ENCODE data around the gene WDR73.
A peak's percentile ranks its signal among the peaks of the same experiment; 100 is the strongest.

WDR73 gene

GRCh38 chr15:84638103-84638502 is 16.0 kb downstream of the WDR73 start:
- ChIA-PET POLR2A (ENCODE audit: low non-redundant PET) (no interaction called here), CTCF (interaction anchor here (0.6 to 2.0 kb wide), 4 partner anchors 11 to 256 kb away, joined by 3 to 8 read pairs (median 4); no protein-coding TSS in a partner anchor)
- peak; percentile 53 for DNase-seq (ENCODE audit: low spot score)
- TF ChIP-seq CTCF (conservative IDR thresholded peaks at IDR 0.05; ENCODE audit: low read depth): no peak
- no peak overlapping the region for H3K27ac ChIP-seq

GRCh38 chr15:84634228-84634837 is 19.8 kb downstream of the WDR73 start:
- DNase-seq (ENCODE audit: low spot score): no peak
- no peak for TF ChIP-seq CTCF (conservative IDR thresholded peaks at IDR 0.05; ENCODE audit: low read depth)
- H3K27ac ChIP-seq: peak overlapping the region; percentile 80
- POLR2A ChIA-PET (ENCODE audit: low non-redundant PET): no interaction called here
- CTCF ChIA-PET: interaction anchor here (0.6 kb wide), 1 partner anchor 346 kb away, joined by 6 read pairs; no protein-coding TSS in a partner anchor

GRCh38 chr15:84633311-84634227 is 20.5 kb downstream of the WDR73 start:
- DNase-seq (ENCODE audit: low spot score): peak; percentile 55
- ChIA-PET CTCF (interaction anchor here (0.6 kb wide), 1 partner anchor 347 kb away, joined by 6 read pairs; no protein-coding TSS in a partner anchor), POLR2A (ENCODE audit: low non-redundant PET) (no interaction called here)
- H3K27ac ChIP-seq: peak overlapping the region; percentile 80
- no peak for TF ChIP-seq CTCF (conservative IDR thresholded peaks at IDR 0.05; ENCODE audit: low read depth)

- TF ChIP-seq CTCF (conservative IDR thresholded peaks at IDR 0.05; ENCODE audit: low read depth): no peak
- H3K27ac ChIP-seq: peak overlapping the region; percentile 71
- ChIA-PET POLR2A (ENCODE audit: low non-redundant PET) (interaction anchor here (1.0 kb wide), 1 partner anchor 22 kb away, joined by 3 read pairs; the partner anchor contains the start of gene WDR73), CTCF (interaction anchor here (0.6 to 0.7 kb wide), 4 partner anchors 10 to 61 kb away, joined by 3 to 4 read pairs (median 4); no protein-coding TSS in a partner anchor)
- DNase-seq (ENCODE audit: low spot score): no peak
Observed at GRCh38 chr15:84631706-84632272, 22.3 kb downstream of the WDR73 start.

- ChIA-PET CTCF (interaction anchor here (0.6 kb wide), 1 partner anchor 41 kb away, joined by 3 read pairs; no protein-coding TSS in a partner anchor), POLR2A (ENCODE audit: low non-redundant PET) (interaction anchor here (0.5 kb wide), 1 partner anchor 19 kb away, joined by 3 read pairs; no protein-coding TSS in a partner anchor)
- TF ChIP-seq CTCF (conservative IDR thresholded peaks at IDR 0.05; ENCODE audit: low read depth): no peak
- H3K27ac ChIP-seq: no peak overlapping the region
- DNase-seq (ENCODE audit: low spot score): no peak
Observed at GRCh38 chr15:84629033-84629432, 25.1 kb downstream of the WDR73 start.

- DNase-seq (ENCODE audit: low spot score): no peak
- H3K27ac ChIP-seq: peak overlapping the region; percentile 16; the same call in 1 of the 2 replicates
- ChIA-PET CTCF (no interaction called here), POLR2A (ENCODE audit: low non-redundant PET) (no interaction called here)
- no peak for TF ChIP-seq CTCF (conservative IDR thresholded peaks at IDR 0.05; ENCODE audit: low read depth)
Observed at GRCh38 chr15:84625123-84625522, 29.0 kb downstream of the WDR73 start.
